ENCODE data around the gene CEACAM3. TPM values are rescaled to one million over a fixed set of nuclear protein-coding genes. Genes with fewer than 3 reads are reported as not detected.

CEACAM3 gene
- total and polyA plus RNA-seq, 8 donors, result 0.12 to 8.6 (median 0.38) TPM; not detected in 3

- H3K36me3 ChIP-seq, result no peaks in the 10 kb centered on the region
- H3K27ac ChIP-seq, result no peak overlapping the region
- ATAC-seq (no peak), DNase-seq (no peak)
- H3K4me3 ChIP-seq, result no peak overlapping the region
- no peaks in the 10 kb centered on the region for H3K9me3 ChIP-seq
- peaks cover 0 to 24% of the 10 kb centered on the region in 2 donors for H3K4me1 ChIP-seq
- H3K27me3 ChIP-seq, result peaks cover 0 to 15% of the 10 kb centered on the region in 2 donors
- no peak for TF ChIP-seq CTCF (IDR thresholded peaks at IDR 0.05)
- intact Hi-C loops (cut with DNase I), result no loop called here
These were observed 18.9 kb downstream of the CEACAM3 start for GRCh38 chr19:41815301-41815700.

GRCh38 chr19:41816761-41817160 is 20.4 kb downstream of the CEACAM3 start:
- no peak for TF ChIP-seq CTCF (IDR thresholded peaks at IDR 0.05)
- ATAC-seq (no peak), DNase-seq (no peak)
- Histone ChIP-seq H3K9me3 (no peaks in the 10 kb centered on the region), H3K27ac (no peak overlapping the region), H3K4me3 (no peak overlapping the region), H3K27me3 (peaks cover 0 to 23% of the 10 kb centered on the region in 2 donors), H3K36me3 (no peaks in the 10 kb centered on the region), H3K4me1 (peaks cover 0 to 16% of the 10 kb centered on the region in 2 donors)
- intact Hi-C loops (cut with DNase I), result no loop called here

GRCh38 chr19:41821003-41821735 is 24.8 kb downstream of the CEACAM3 start:
- ATAC-seq (peak; percentile 97), DNase-seq (peak in 1 of 4 donors; percentile 28)
- Histone ChIP-seq H3K9me3 (no peaks in the 10 kb centered on the region), H3K4me1 (peaks cover 0 to 8% of the 10 kb centered on the region in 2 donors), H3K36me3 (no peaks in the 10 kb centered on the region), H3K27ac (no peak overlapping the region), H3K27me3 (peaks cover 0 to 38% of the 10 kb centered on the region in 2 donors), H3K4me3 (no peak overlapping the region)
- intact Hi-C loops (cut with DNase I), result no loop called here
- peak; percentile 53 to 70 for TF ChIP-seq CTCF (IDR thresholded peaks at IDR 0.05)

GRCh38 chr19:41837981-41838708 is 41.8 kb downstream of the CEACAM3 start:
- no peak overlapping the region for H3K4me3 ChIP-seq
- intact Hi-C loops (cut with DNase I), result no loop called here
- ATAC-seq (no peak), DNase-seq (no peak)
- H3K27ac ChIP-seq, result no peak overlapping the region
- no peaks in the 10 kb centered on the region for H3K36me3 ChIP-seq
- TF ChIP-seq CTCF (IDR thresholded peaks at IDR 0.05), result no peak
- peaks cover 0 to 53% of the 10 kb centered on the region in 2 donors for H3K27me3 ChIP-seq
- H3K9me3 ChIP-seq, result no peaks in the 10 kb centered on the region
- H3K4me1 ChIP-seq, result peaks cover 0 to 4% of the 10 kb centered on the region in 2 donors

- Histone ChIP-seq H3K36me3 (no peaks in the 10 kb centered on the region), H3K27ac (no peak overlapping the region), H3K4me3 (no peak overlapping the region), H3K9me3 (no peaks in the 10 kb centered on the region), H3K27me3 (peaks cover 0 to 47% of the 10 kb centered on the region in 2 donors), H3K4me1 (peaks cover 0 to 4% of the 10 kb centered on the region in 2 donors)
- intact Hi-C loops (cut with DNase I), result no loop called here
- no peak for ATAC-seq
- no peak for DNase-seq
- no peak for TF ChIP-seq CTCF (IDR thresholded peaks at IDR 0.05)
These were observed 42.8 kb downstream of the CEACAM3 start for GRCh38 chr19:41839211-41839610.
